Activated T-helper 1 cell treated with anti-CD3 and anti-CD28 coated beads, Interleukin-2, amount 50 U/mL, for 16 hours (primary cell): ENCODE measurements around the gene ZNF559.

ENCODE experiments used
- DNase-seq, 2 donors: peaks; one replicate each; pipeline ENCODE4 v3.0.0-alpha.2; 2020; ENCODE audit warnings: low read depth in 1 of 2, low spot score in 1 of 2

The ZNF559 gene

GRCh38 chr19:9353011-9353410, 29.0 kb downstream of the ZNF559 start:
- no peak for DNase-seq

GRCh38 chr19:9354651-9355050, 30.7 kb downstream of the ZNF559 start:
- DNase-seq: no peak

- DNase-seq: no peak
These were observed 38.9 kb downstream of the ZNF559 start, which contains the start of gene ZNF177 for GRCh38 chr19:9362905-9363304. Gene ZNF177 (plus strand): TSS chr19:9363013. CDS start chr19:9378312, 15,299 bp downstream.

GRCh38 chr19:9370738-9371619, 47.0 kb downstream of the ZNF559 start:
- no peak for DNase-seq

GRCh38 chr19:9381361-9381785, 57.4 kb downstream of the ZNF559 start:
- DNase-seq: no peak
